ENCODE results near the gene TCF7L2.
"Not testable (repeated sequence)": the region's sequence is repeated elsewhere in the genome, so short reads cannot be mapped to it uniquely, and the experiment has no call there.

TCF7L2 gene

GRCh38 chr10:113066120-113066519, 116.1 kb downstream of the TCF7L2 start:
- not testable (repeated sequence) for H3K27ac ChIP-seq (ENCODE audit: low read length); H3K9me3 ChIP-seq (ENCODE audit: control insufficient read depth in 2 of 2, low read length in 2 of 2); H3K36me3 ChIP-seq (ENCODE audit: control insufficient read depth in 2 of 2, insufficient read depth in 2 of 2, low read length in 2 of 2); H3K27me3 ChIP-seq (ENCODE audit: control insufficient read depth in 1 of 2, insufficient read depth in 2 of 2, low read length in 2 of 2); H3K4me3 ChIP-seq (ENCODE audit: low read length in 2 of 2); H3K9ac ChIP-seq (ENCODE audit: low read length in 2 of 2)
- peaks cover 43% of the 10 kb centered on the region for H3K4me1 ChIP-seq (ENCODE audit: control insufficient read depth, insufficient read depth, low read length)

GRCh38 chr10:113066561-113067312, 116.7 kb downstream of the TCF7L2 start:
- Histone ChIP-seq H3K9me3 (ENCODE audit: control insufficient read depth in 2 of 2, low read length in 2 of 2) (no peaks in the 10 kb centered on the region), H3K27ac (ENCODE audit: low read length) (no peak overlapping the region), H3K9ac (ENCODE audit: low read length in 2 of 2) (no peak overlapping the region), H3K4me3 (ENCODE audit: low read length in 2 of 2) (no peak overlapping the region), H3K36me3 (ENCODE audit: control insufficient read depth in 2 of 2, insufficient read depth in 2 of 2, low read length in 2 of 2) (no peaks in the 10 kb centered on the region), H3K27me3 (ENCODE audit: control insufficient read depth in 1 of 2, insufficient read depth in 2 of 2, low read length in 2 of 2) (no peaks in the 10 kb centered on the region), H3K4me1 (ENCODE audit: control insufficient read depth, insufficient read depth, low read length) (peaks cover 45% of the 10 kb centered on the region)

GRCh38 chr10:113067501-113067900, 117.5 kb downstream of the TCF7L2 start:
- Histone ChIP-seq H3K27me3 (ENCODE audit: control insufficient read depth in 1 of 2, insufficient read depth in 2 of 2, low read length in 2 of 2) (no peaks in the 10 kb centered on the region), H3K4me1 (ENCODE audit: control insufficient read depth, insufficient read depth, low read length) (peaks cover 45% of the 10 kb centered on the region), H3K9ac (ENCODE audit: low read length in 2 of 2) (no peak overlapping the region), H3K9me3 (ENCODE audit: control insufficient read depth in 2 of 2, low read length in 2 of 2) (no peaks in the 10 kb centered on the region), H3K4me3 (ENCODE audit: low read length in 2 of 2) (no peak overlapping the region), H3K27ac (ENCODE audit: low read length) (no peak overlapping the region), H3K36me3 (ENCODE audit: control insufficient read depth in 2 of 2, insufficient read depth in 2 of 2, low read length in 2 of 2) (no peaks in the 10 kb centered on the region)

GRCh38 chr10:113068178-113068890, 118.3 kb downstream of the TCF7L2 start:
- no peaks in the 10 kb centered on the region for H3K27me3 ChIP-seq (ENCODE audit: control insufficient read depth in 1 of 2, insufficient read depth in 2 of 2, low read length in 2 of 2)
- no peaks in the 10 kb centered on the region for H3K36me3 ChIP-seq (ENCODE audit: control insufficient read depth in 2 of 2, insufficient read depth in 2 of 2, low read length in 2 of 2)
- no peaks in the 10 kb centered on the region for H3K9me3 ChIP-seq (ENCODE audit: control insufficient read depth in 2 of 2, low read length in 2 of 2)
- no peak overlapping the region for H3K27ac ChIP-seq (ENCODE audit: low read length)
- H3K4me3 ChIP-seq (ENCODE audit: low read length in 2 of 2), result no peak overlapping the region
- H3K9ac ChIP-seq (ENCODE audit: low read length in 2 of 2), result no peak overlapping the region
- H3K4me1 ChIP-seq (ENCODE audit: control insufficient read depth, insufficient read depth, low read length), result peaks cover 39% of the 10 kb centered on the region

- H3K9ac ChIP-seq (ENCODE audit: low read length in 2 of 2), result no peak overlapping the region
- H3K4me1 ChIP-seq (ENCODE audit: control insufficient read depth, insufficient read depth, low read length), result peaks cover 40% of the 10 kb centered on the region
- no peaks in the 10 kb centered on the region for H3K27me3 ChIP-seq (ENCODE audit: control insufficient read depth in 1 of 2, insufficient read depth in 2 of 2, low read length in 2 of 2)
- H3K27ac ChIP-seq (ENCODE audit: low read length), result no peak overlapping the region
- no peak overlapping the region for H3K4me3 ChIP-seq (ENCODE audit: low read length in 2 of 2)
- no peaks in the 10 kb centered on the region for H3K9me3 ChIP-seq (ENCODE audit: control insufficient read depth in 2 of 2, low read length in 2 of 2)
- no peaks in the 10 kb centered on the region for H3K36me3 ChIP-seq (ENCODE audit: control insufficient read depth in 2 of 2, insufficient read depth in 2 of 2, low read length in 2 of 2)
These were observed 119.5 kb downstream of the TCF7L2 start for GRCh38 chr10:113069595-113069994.

- H3K27ac ChIP-seq (ENCODE audit: low read length), result peak overlapping the region; percentile 18
- H3K9ac ChIP-seq (ENCODE audit: low read length in 2 of 2), result no peak overlapping the region
- no peaks in the 10 kb centered on the region for H3K9me3 ChIP-seq (ENCODE audit: control insufficient read depth in 2 of 2, low read length in 2 of 2)
- no peak overlapping the region for H3K4me3 ChIP-seq (ENCODE audit: low read length in 2 of 2)
- H3K27me3 ChIP-seq (ENCODE audit: control insufficient read depth in 1 of 2, insufficient read depth in 2 of 2, low read length in 2 of 2), result no peaks in the 10 kb centered on the region
- peaks cover 33% of the 10 kb centered on the region for H3K4me1 ChIP-seq (ENCODE audit: control insufficient read depth, insufficient read depth, low read length)
- no peaks in the 10 kb centered on the region for H3K36me3 ChIP-seq (ENCODE audit: control insufficient read depth in 2 of 2, insufficient read depth in 2 of 2, low read length in 2 of 2)
These were observed 121.4 kb downstream of the TCF7L2 start for GRCh38 chr10:113071446-113071845.

GRCh38 chr10:113073549-113074189, 123.6 kb downstream of the TCF7L2 start:
- Histone ChIP-seq H3K27me3 (ENCODE audit: control insufficient read depth in 1 of 2, insufficient read depth in 2 of 2, low read length in 2 of 2) (no peaks in the 10 kb centered on the region), H3K27ac (ENCODE audit: low read length) (peak overlapping the region; percentile 71), H3K4me3 (ENCODE audit: low read length in 2 of 2) (peak overlapping the region; percentile 39 to 49), H3K9ac (ENCODE audit: low read length in 2 of 2) (peak overlapping the region in 1 of 2 donors; percentile 29), H3K36me3 (ENCODE audit: control insufficient read depth in 2 of 2, insufficient read depth in 2 of 2, low read length in 2 of 2) (no peaks in the 10 kb centered on the region), H3K9me3 (ENCODE audit: control insufficient read depth in 2 of 2, low read length in 2 of 2) (no peaks in the 10 kb centered on the region), H3K4me1 (ENCODE audit: control insufficient read depth, insufficient read depth, low read length) (peaks cover 33% of the 10 kb centered on the region)

- Histone ChIP-seq H3K4me1 (ENCODE audit: control insufficient read depth, insufficient read depth, low read length) (peaks cover 21% of the 10 kb centered on the region), H3K4me3 (ENCODE audit: low read length in 2 of 2) (no peak overlapping the region), H3K27ac (ENCODE audit: low read length) (no peak overlapping the region), H3K27me3 (ENCODE audit: control insufficient read depth in 1 of 2, insufficient read depth in 2 of 2, low read length in 2 of 2) (no peaks in the 10 kb centered on the region), H3K9ac (ENCODE audit: low read length in 2 of 2) (no peak overlapping the region), H3K36me3 (ENCODE audit: control insufficient read depth in 2 of 2, insufficient read depth in 2 of 2, low read length in 2 of 2) (no peaks in the 10 kb centered on the region), H3K9me3 (ENCODE audit: control insufficient read depth in 2 of 2, low read length in 2 of 2) (no peaks in the 10 kb centered on the region)
These were observed 126.9 kb downstream of the TCF7L2 start for GRCh38 chr10:113076949-113077348.

GRCh38 chr10:113078282-113078907, 128.3 kb downstream of the TCF7L2 start:
- no peak overlapping the region for H3K9ac ChIP-seq (ENCODE audit: low read length in 2 of 2)
- H3K4me1 ChIP-seq (ENCODE audit: control insufficient read depth, insufficient read depth, low read length), result peaks cover 20% of the 10 kb centered on the region
- no peak overlapping the region for H3K4me3 ChIP-seq (ENCODE audit: low read length in 2 of 2)
- H3K9me3 ChIP-seq (ENCODE audit: control insufficient read depth in 2 of 2, low read length in 2 of 2), result no peaks in the 10 kb centered on the region
- H3K36me3 ChIP-seq (ENCODE audit: control insufficient read depth in 2 of 2, insufficient read depth in 2 of 2, low read length in 2 of 2), result no peaks in the 10 kb centered on the region
- H3K27me3 ChIP-seq (ENCODE audit: control insufficient read depth in 1 of 2, insufficient read depth in 2 of 2, low read length in 2 of 2), result no peaks in the 10 kb centered on the region
- no peak overlapping the region for H3K27ac ChIP-seq (ENCODE audit: low read length)

GRCh38 chr10:113080061-113080924, 130.2 kb downstream of the TCF7L2 start:
- Histone ChIP-seq H3K4me3 (ENCODE audit: low read length in 2 of 2) (no peak overlapping the region), H3K4me1 (ENCODE audit: control insufficient read depth, insufficient read depth, low read length) (peaks cover 6% of the 10 kb centered on the region), H3K27me3 (ENCODE audit: control insufficient read depth in 1 of 2, insufficient read depth in 2 of 2, low read length in 2 of 2) (no peaks in the 10 kb centered on the region), H3K36me3 (ENCODE audit: control insufficient read depth in 2 of 2, insufficient read depth in 2 of 2, low read length in 2 of 2) (no peaks in the 10 kb centered on the region), H3K27ac (ENCODE audit: low read length) (no peak overlapping the region), H3K9me3 (ENCODE audit: control insufficient read depth in 2 of 2, low read length in 2 of 2) (no peaks in the 10 kb centered on the region), H3K9ac (ENCODE audit: low read length in 2 of 2) (no peak overlapping the region)
